Measurements from ENCODE around the gene TAGLN3.

TAGLN3 gene

GRCh38 chr3:111978583-111979433, 19.9 kb upstream of the TAGLN3 start, which contains the start of gene ABHD10:
TSS of gene ABHD10 (plus strand) at chr3:111979026. CDS start at chr3:111979062, 36 bp downstream.
- peak; percentile 98 for DNase-seq

GRCh38 chr3:111979434-111980038, 19.2 kb upstream of the TAGLN3 start:
- peak; percentile 4 for DNase-seq

- DNase-seq: no peak
Observed at GRCh38 chr3:111980716-111981456, 17.8 kb upstream of the TAGLN3 start.

- no peak for DNase-seq
Observed at GRCh38 chr3:111981457-111981763, 17.3 kb upstream of the TAGLN3 start.

GRCh38 chr3:111984636-111985298, 14.0 kb upstream of the TAGLN3 start:
- no peak for DNase-seq

GRCh38 chr3:111986800-111987199, 11.9 kb upstream of the TAGLN3 start:
- DNase-seq: no peak

GRCh38 chr3:111989061-111989678, 9.6 kb upstream of the TAGLN3 start:
- DNase-seq: peak; percentile 52

GRCh38 chr3:111993038-111993437, 5.7 kb upstream of the TAGLN3 start:
- DNase-seq: no peak

GRCh38 chr3:111999484-112000324, 982 bp downstream of the TAGLN3 start:
- DNase-seq: no peak

- DNase-seq: no peak
Observed at GRCh38 chr3:112000367-112000771, 1.6 kb downstream of the TAGLN3 start.

GRCh38 chr3:112000966-112001365, 2.2 kb downstream of the TAGLN3 start:
- no peak for DNase-seq

GRCh38 chr3:112001526-112001925, 2.8 kb downstream of the TAGLN3 start:
- DNase-seq: no peak

- no peak for DNase-seq
Observed at GRCh38 chr3:112002096-112002971, 3.6 kb downstream of the TAGLN3 start.

GRCh38 chr3:112003321-112004080, 4.8 kb downstream of the TAGLN3 start:
- DNase-seq: no peak

GRCh38 chr3:112004187-112004586, 5.5 kb downstream of the TAGLN3 start:
- no peak for DNase-seq

GRCh38 chr3:112004669-112005068, 5.9 kb downstream of the TAGLN3 start:
- no peak for DNase-seq

- no peak for DNase-seq
Observed at GRCh38 chr3:112005091-112005672, 6.5 kb downstream of the TAGLN3 start.

- no peak for DNase-seq
Observed at GRCh38 chr3:112007633-112008032, 8.9 kb downstream of the TAGLN3 start.

- DNase-seq: no peak
Observed at GRCh38 chr3:112009670-112010069, 10.9 kb downstream of the TAGLN3 start.

- peak; percentile 69 for DNase-seq
Observed at GRCh38 chr3:112010636-112011035, 11.9 kb downstream of the TAGLN3 start.
